SK-N-SH (cell line): ENCODE results near the gene MRPL46.

ENCODE experiments used
- EP300 ChIP-seq, 2 experiments: IDR thresholded peaks; 2 replicates each; pipeline versions ENCODE4 v1.4.0 to v1.6.1; 2012; ENCODE audit warnings: borderline replicate concordance in 1 of 2, low read depth in 1 of 2, low read length in 1 of 2
- FOXM1 ChIP-seq: IDR thresholded peaks from 2 replicates; pipeline ENCODE4 v1.4.0; 2012; ENCODE audit warnings: low read depth, mild to moderate bottlenecking
- GABPA ChIP-seq: IDR thresholded peaks from 2 replicates; pipeline ENCODE4 v1.4.0; 2012; ENCODE audit warnings: low read depth, mild to moderate bottlenecking
- GATA2 ChIP-seq: sonication (generic); formaldehyde crosslinking; IDR thresholded peaks from 2 replicates; pipeline ENCODE4 v1.5.0; 2020; ENCODE audit warnings: mild to moderate bottlenecking, missing genetic modification reagents
- POLR2AphosphoS5 ChIP-seq: IDR thresholded peaks from 2 replicates; pipeline ENCODE4 v1.6.1; 2012; ENCODE audit warnings: low read depth, low read length
- RAD21 ChIP-seq: IDR thresholded peaks from 2 replicates; pipeline ENCODE4 v1.6.1; 2012; ENCODE audit warnings: mild to moderate bottlenecking, low read length
- SIN3A ChIP-seq: IDR thresholded peaks from 2 replicates; pipeline ENCODE4 v1.6.1; 2012; ENCODE audit warnings: low read depth, mild to moderate bottlenecking, low read length, moderate library complexity, borderline replicate concordance
- TEAD4 ChIP-seq: IDR thresholded peaks from 2 replicates; pipeline ENCODE4 v1.4.0; 2012; ENCODE audit warnings: mild to moderate bottlenecking, borderline replicate concordance; ENCODE audit not compliant: insufficient read depth
- YY1 ChIP-seq: IDR thresholded peaks from 2 replicates; pipeline ENCODE4 v1.4.0; 2012; ENCODE audit warnings: low read depth, mild to moderate bottlenecking
- TF ChIP-seq, protein P1 (sequence below): fragments of 200-600 bp; sonication (generic); IDR thresholded peaks from 2 replicates; pipeline ENCODE4 v1.6.1; 2017; ENCODE audit warnings: antibody characterized with exemption, mild to moderate bottlenecking, moderate library complexity
- TF ChIP-seq, protein P2 (sequence below): IDR thresholded peaks from 2 replicates; pipeline ENCODE4 v1.6.1; 2012; ENCODE audit warnings: mild to moderate bottlenecking, low read depth, low read length, moderate library complexity
- TF ChIP-seq, protein P3 (sequence below): fragments of 150-350 bp; IDR thresholded peaks from 2 replicates; pipeline ENCODE4 v1.6.1; 2016; ENCODE audit warnings: mild to moderate bottlenecking, low read depth, low read length

DNA sequence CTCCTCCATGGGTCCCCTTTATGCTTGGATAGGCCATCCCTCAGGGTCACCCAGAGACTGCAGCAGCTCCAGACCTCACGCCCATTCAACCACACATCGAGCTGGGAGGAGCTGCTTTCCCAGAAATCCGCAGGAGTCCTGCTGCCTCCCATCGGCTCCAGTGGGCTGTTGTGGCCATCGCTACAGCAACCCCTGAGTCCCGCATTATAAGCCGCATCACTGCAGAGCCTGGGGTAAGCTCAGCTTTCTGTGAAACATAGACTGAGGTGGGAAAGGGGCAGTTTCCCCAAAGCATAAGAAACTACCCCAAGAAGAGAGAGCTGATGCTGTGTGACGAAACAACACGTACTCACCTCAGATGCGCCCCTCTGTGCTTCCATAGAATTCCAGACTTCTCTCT lies 35.7 kb downstream of the MRPL46 start:
- TF ChIP-seq, protein P1, sequence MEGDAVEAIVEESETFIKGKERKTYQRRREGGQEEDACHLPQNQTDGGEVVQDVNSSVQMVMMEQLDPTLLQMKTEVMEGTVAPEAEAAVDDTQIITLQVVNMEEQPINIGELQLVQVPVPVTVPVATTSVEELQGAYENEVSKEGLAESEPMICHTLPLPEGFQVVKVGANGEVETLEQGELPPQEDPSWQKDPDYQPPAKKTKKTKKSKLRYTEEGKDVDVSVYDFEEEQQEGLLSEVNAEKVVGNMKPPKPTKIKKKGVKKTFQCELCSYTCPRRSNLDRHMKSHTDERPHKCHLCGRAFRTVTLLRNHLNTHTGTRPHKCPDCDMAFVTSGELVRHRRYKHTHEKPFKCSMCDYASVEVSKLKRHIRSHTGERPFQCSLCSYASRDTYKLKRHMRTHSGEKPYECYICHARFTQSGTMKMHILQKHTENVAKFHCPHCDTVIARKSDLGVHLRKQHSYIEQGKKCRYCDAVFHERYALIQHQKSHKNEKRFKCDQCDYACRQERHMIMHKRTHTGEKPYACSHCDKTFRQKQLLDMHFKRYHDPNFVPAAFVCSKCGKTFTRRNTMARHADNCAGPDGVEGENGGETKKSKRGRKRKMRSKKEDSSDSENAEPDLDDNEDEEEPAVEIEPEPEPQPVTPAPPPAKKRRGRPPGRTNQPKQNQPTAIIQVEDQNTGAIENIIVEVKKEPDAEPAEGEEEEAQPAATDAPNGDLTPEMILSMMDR = no peak
- TF ChIP-seq FOXM1 = no peak
- no peak for TF ChIP-seq POLR2AphosphoS5
- TF ChIP-seq RAD21 = no peak
- TF ChIP-seq, protein P2, sequence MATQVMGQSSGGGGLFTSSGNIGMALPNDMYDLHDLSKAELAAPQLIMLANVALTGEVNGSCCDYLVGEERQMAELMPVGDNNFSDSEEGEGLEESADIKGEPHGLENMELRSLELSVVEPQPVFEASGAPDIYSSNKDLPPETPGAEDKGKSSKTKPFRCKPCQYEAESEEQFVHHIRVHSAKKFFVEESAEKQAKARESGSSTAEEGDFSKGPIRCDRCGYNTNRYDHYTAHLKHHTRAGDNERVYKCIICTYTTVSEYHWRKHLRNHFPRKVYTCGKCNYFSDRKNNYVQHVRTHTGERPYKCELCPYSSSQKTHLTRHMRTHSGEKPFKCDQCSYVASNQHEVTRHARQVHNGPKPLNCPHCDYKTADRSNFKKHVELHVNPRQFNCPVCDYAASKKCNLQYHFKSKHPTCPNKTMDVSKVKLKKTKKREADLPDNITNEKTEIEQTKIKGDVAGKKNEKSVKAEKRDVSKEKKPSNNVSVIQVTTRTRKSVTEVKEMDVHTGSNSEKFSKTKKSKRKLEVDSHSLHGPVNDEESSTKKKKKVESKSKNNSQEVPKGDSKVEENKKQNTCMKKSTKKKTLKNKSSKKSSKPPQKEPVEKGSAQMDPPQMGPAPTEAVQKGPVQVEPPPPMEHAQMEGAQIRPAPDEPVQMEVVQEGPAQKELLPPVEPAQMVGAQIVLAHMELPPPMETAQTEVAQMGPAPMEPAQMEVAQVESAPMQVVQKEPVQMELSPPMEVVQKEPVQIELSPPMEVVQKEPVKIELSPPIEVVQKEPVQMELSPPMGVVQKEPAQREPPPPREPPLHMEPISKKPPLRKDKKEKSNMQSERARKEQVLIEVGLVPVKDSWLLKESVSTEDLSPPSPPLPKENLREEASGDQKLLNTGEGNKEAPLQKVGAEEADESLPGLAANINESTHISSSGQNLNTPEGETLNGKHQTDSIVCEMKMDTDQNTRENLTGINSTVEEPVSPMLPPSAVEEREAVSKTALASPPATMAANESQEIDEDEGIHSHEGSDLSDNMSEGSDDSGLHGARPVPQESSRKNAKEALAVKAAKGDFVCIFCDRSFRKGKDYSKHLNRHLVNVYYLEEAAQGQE = no peak
- no peak for TF ChIP-seq EP300 (IDR thresholded peaks at IDR 0.05; ENCODE audit: borderline replicate concordance in 1 of 2, low read depth in 1 of 2, low read length in 1 of 2)
- TF ChIP-seq GATA2 (CRISPR knock-in tag) = no peak
- no peak for TF ChIP-seq GABPA
- TF ChIP-seq, protein P3, sequence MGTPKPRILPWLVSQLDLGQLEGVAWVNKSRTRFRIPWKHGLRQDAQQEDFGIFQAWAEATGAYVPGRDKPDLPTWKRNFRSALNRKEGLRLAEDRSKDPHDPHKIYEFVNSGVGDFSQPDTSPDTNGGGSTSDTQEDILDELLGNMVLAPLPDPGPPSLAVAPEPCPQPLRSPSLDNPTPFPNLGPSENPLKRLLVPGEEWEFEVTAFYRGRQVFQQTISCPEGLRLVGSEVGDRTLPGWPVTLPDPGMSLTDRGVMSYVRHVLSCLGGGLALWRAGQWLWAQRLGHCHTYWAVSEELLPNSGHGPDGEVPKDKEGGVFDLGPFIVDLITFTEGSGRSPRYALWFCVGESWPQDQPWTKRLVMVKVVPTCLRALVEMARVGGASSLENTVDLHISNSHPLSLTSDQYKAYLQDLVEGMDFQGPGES = no peak
- no peak for TF ChIP-seq SIN3A
- TF ChIP-seq TEAD4 = no peak
- TF ChIP-seq YY1 = no peak
